ENCODE results near the gene ADCK1.
A peak's percentile ranks its signal among the peaks of the same experiment; 100 is the strongest.
"Not testable (repeated sequence)": the region's sequence is repeated elsewhere in the genome, so short reads cannot be mapped to it uniquely, and the experiment has no call there.

ADCK1 gene

DNA sequence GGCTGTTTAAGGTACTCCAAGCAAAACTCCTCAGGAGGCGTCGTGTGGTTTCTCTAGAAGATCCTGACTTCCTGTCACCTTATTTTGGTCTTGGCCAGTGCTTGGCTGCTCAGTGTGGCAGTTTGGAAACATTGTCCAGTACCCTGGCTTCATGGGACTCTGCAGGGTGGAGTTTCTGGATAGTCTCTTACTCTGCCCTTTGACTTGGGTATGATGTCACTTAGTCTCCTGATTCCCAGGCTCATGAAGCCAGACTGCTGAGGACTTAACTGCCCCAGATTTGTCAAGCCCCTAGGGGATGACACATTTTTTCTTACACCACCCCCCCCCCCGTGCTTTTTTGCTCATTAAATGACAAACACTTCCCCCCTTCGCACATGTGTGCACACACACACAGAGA is 82.7 kb downstream of the ADCK1 start:
- Histone ChIP-seq H3K27me3 (replicated peaks in 2 of 5; ENCODE audit: control insufficient read depth in 4 of 5, insufficient read depth in 5 of 5, low read length in 4 of 5) (no peaks in the 10 kb centered on the region), H3K9me3 (ENCODE audit: control extremely low read depth in 1 of 5, control insufficient read depth in 4 of 5, insufficient read depth in 2 of 5, low read depth in 1 of 5, low read length in 4 of 5) (no peaks in the 10 kb centered on the region), H3K4me1 (ENCODE audit: control extremely low read depth in 1 of 4, control insufficient read depth in 4 of 4, insufficient read depth in 4 of 4, low read length in 3 of 4) (peaks cover 0 to 11% (median 3%) of the 10 kb centered on the region in 4 experiments), H3K36me3 (ENCODE audit: control insufficient read depth in 4 of 4, insufficient read depth in 4 of 4, low read length in 3 of 4) (peaks cover 0 to 4% (median 0%) of the 10 kb centered on the region in 4 experiments), H3K27ac (ENCODE audit: insufficient read depth in 1 of 2, low read depth in 1 of 2, low read length in 2 of 2, poor library complexity in 1 of 2, severe bottlenecking in 2 of 2) (no peak overlapping the region), H3K4me3 (ENCODE audit: control insufficient read depth in 1 of 7, extremely low read depth in 1 of 7, insufficient read depth in 4 of 7, low read depth in 2 of 7, low read length in 6 of 7) (no peak overlapping the region)
- no CpG with 5 or more reads among the region's 4 CpGs for WGBS (ENCODE audit: insufficient coverage)
- POLR2A ChIA-PET: no interaction called here
- CTCF ChIA-PET: no interaction called here
- peak in 1 of 3 donors; percentile 20 for DNase-seq

DNA sequence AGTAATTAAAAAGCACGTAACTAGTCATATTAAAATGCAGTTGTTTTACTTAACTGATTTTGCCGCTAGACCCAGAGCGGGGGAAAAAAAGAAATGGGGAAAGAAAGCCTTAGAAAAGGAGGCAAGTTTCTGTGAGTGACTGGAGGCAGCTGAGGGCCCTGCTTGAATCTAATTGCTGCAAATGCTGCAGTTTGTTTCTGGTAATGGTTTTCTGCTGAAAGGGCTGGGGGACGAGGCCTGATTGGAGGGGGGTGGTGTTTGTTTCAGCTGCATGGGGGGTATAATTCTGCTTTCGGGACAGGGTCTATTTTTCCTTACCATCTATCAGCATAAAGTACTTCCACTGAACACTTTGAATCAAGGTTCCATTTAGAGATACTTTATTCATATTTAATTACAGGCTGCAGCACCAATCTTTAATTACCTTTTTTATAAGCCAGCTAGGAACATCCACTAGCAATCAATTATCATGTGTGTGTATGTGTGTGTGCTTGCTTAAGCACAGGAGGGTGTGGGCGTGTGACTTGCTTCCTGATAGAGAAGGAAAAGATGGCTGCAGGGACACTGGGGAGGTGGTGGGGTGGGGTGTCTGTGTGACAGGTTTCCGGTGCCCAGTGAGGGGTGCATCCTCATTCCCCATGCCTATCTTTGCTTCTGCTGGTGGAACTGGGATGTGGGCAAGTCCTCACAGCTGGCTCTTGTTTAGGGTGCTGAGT is 83.4 kb downstream of the ADCK1 start:
- peak in 2 of 3 donors; percentile 19 to 43 for DNase-seq
- H3K27me3 ChIP-seq (replicated peaks in 2 of 5; ENCODE audit: control insufficient read depth in 4 of 5, insufficient read depth in 5 of 5, low read length in 4 of 5): no peaks in the 10 kb centered on the region
- CTCF ChIA-PET: interaction anchor here (0.9 to 1.0 kb wide), 2 partner anchors 22 to 38 kb away, joined by 3 to 4 read pairs; no protein-coding TSS in a partner anchor
- WGBS (ENCODE audit: insufficient coverage): 93% methylated on average over 3 of the region's 7 CpGs
- POLR2A ChIA-PET: no interaction called here
- no peak overlapping the region for H3K4me3 ChIP-seq (ENCODE audit: control insufficient read depth in 1 of 7, extremely low read depth in 1 of 7, insufficient read depth in 4 of 7, low read depth in 2 of 7, low read length in 6 of 7)
- H3K4me1 ChIP-seq (ENCODE audit: control extremely low read depth in 1 of 4, control insufficient read depth in 4 of 4, insufficient read depth in 4 of 4, low read length in 3 of 4): peaks cover 0 to 11% (median 3%) of the 10 kb centered on the region in 4 experiments
- no peak overlapping the region for H3K27ac ChIP-seq (ENCODE audit: insufficient read depth in 1 of 2, low read depth in 1 of 2, low read length in 2 of 2, poor library complexity in 1 of 2, severe bottlenecking in 2 of 2)
- H3K9me3 ChIP-seq (ENCODE audit: control extremely low read depth in 1 of 5, control insufficient read depth in 4 of 5, insufficient read depth in 2 of 5, low read depth in 1 of 5, low read length in 4 of 5): peaks cover 0 to 3% (median 0%) of the 10 kb centered on the region in 5 experiments
- peaks cover 0 to 7% (median 2%) of the 10 kb centered on the region in 4 experiments for H3K36me3 ChIP-seq (ENCODE audit: control insufficient read depth in 4 of 4, insufficient read depth in 4 of 4, low read length in 3 of 4)

DNA sequence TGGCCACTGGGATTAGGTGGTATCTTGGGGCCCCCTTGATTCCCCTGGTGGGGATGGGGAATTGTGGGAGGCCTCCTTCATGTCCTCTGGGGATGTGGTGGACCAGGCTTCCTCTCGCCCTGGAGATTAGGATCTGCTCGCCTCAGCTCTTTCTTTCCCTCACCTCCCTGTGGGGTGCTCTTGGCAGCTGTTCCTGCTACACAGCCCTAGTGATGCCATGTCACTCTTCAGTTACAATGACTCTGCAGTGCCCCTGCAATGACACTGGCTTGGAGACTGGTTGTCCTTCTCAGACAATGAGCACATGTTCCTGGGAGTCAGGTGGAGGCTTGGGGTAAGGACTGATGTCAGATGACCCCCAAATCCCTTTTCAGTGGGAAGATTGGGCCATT is 83.9 kb downstream of the ADCK1 start:
- Histone ChIP-seq H3K9me3 (ENCODE audit: control extremely low read depth in 1 of 5, control insufficient read depth in 4 of 5, insufficient read depth in 2 of 5, low read depth in 1 of 5, low read length in 4 of 5) (peaks cover 0 to 6% (median 0%) of the 10 kb centered on the region in 5 experiments), H3K27ac (ENCODE audit: insufficient read depth in 1 of 2, low read depth in 1 of 2, low read length in 2 of 2, poor library complexity in 1 of 2, severe bottlenecking in 2 of 2) (no peak overlapping the region), H3K36me3 (ENCODE audit: control insufficient read depth in 4 of 4, insufficient read depth in 4 of 4, low read length in 3 of 4) (peaks cover 0 to 8% (median 4%) of the 10 kb centered on the region in 4 experiments), H3K4me1 (ENCODE audit: control extremely low read depth in 1 of 4, control insufficient read depth in 4 of 4, insufficient read depth in 4 of 4, low read length in 3 of 4) (peaks cover 0 to 11% (median 3%) of the 10 kb centered on the region in 4 experiments), H3K27me3 (replicated peaks in 2 of 5; ENCODE audit: control insufficient read depth in 4 of 5, insufficient read depth in 5 of 5, low read length in 4 of 5) (no peaks in the 10 kb centered on the region), H3K4me3 (ENCODE audit: control insufficient read depth in 1 of 7, extremely low read depth in 1 of 7, insufficient read depth in 4 of 7, low read depth in 2 of 7, low read length in 6 of 7) (no peak overlapping the region)
- DNase-seq: peak in 2 of 3 donors; percentile 24 to 44
- ChIA-PET POLR2A (no interaction called here), CTCF (interaction anchor here (0.9 to 1.0 kb wide), 2 partner anchors 22 to 39 kb away, joined by 3 to 4 read pairs; no protein-coding TSS in a partner anchor)
- 31% methylated on average over 2 of the region's 2 CpGs for WGBS (ENCODE audit: insufficient coverage)

DNA sequence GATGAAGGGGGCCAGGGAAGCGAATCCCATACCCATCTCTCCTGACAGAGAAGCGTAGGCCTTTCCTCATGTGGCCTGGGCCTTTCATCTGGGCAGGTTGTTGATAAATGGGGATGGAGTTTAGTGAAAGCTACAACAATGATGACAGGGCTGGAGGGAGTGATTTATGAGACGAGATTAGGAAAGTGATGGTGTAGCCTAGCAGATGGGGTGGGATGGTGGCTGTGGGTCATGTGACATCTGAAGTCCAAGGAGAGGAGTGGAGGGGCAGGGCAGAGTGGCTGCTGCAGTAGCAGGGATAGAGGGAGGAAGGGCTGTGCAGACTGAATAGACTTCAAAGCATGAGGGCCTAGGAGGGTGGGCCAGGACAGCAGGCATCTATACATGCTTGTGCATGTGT is 85.5 kb downstream of the ADCK1 start:
- H3K36me3 ChIP-seq (ENCODE audit: control insufficient read depth in 4 of 4, insufficient read depth in 4 of 4, low read length in 3 of 4): peaks cover 0 to 8% (median 4%) of the 10 kb centered on the region in 4 experiments
- peaks cover 0 to 15% (median 0%) of the 10 kb centered on the region in 5 experiments for H3K9me3 ChIP-seq (ENCODE audit: control extremely low read depth in 1 of 5, control insufficient read depth in 4 of 5, insufficient read depth in 2 of 5, low read depth in 1 of 5, low read length in 4 of 5)
- H3K4me3 ChIP-seq (ENCODE audit: control insufficient read depth in 1 of 7, extremely low read depth in 1 of 7, insufficient read depth in 4 of 7, low read depth in 2 of 7, low read length in 6 of 7): no peak overlapping the region
- ChIA-PET CTCF (no interaction called here), POLR2A (no interaction called here)
- H3K27ac ChIP-seq (ENCODE audit: insufficient read depth in 1 of 2, low read depth in 1 of 2, low read length in 2 of 2, poor library complexity in 1 of 2, severe bottlenecking in 2 of 2): no peak overlapping the region
- no peak for DNase-seq
- 100% methylated on average over 1 of the region's 3 CpGs for WGBS (ENCODE audit: insufficient coverage)
- peaks cover 0 to 11% (median 3%) of the 10 kb centered on the region in 4 experiments for H3K4me1 ChIP-seq (ENCODE audit: control extremely low read depth in 1 of 4, control insufficient read depth in 4 of 4, insufficient read depth in 4 of 4, low read length in 3 of 4)
- no peaks in the 10 kb centered on the region for H3K27me3 ChIP-seq (replicated peaks in 2 of 5; ENCODE audit: control insufficient read depth in 4 of 5, insufficient read depth in 5 of 5, low read length in 4 of 5)

DNA sequence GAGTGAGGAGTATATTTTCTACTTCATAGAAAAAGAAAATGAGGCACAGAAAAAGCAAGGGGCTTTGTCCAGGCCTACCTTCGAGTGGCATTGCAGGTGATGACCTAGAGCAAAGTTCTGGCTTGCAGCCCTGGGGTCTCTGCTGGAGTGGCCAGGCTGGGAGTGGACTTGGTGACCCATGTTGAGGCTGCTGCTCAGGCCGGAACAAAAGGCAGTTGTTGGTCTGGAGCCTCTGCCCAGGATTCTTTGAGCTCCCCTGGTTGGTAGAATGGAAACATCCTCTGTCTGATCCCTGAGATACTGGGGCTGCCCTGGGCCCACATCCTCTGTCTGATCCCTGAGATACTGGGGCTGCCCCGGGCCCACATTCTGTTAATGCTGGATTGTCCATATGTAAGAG is 86.1 kb downstream of the ADCK1 start:
- ChIA-PET CTCF (no interaction called here), POLR2A (no interaction called here)
- 86% methylated on average over 2 of the region's 3 CpGs for WGBS (ENCODE audit: insufficient coverage)

DNA sequence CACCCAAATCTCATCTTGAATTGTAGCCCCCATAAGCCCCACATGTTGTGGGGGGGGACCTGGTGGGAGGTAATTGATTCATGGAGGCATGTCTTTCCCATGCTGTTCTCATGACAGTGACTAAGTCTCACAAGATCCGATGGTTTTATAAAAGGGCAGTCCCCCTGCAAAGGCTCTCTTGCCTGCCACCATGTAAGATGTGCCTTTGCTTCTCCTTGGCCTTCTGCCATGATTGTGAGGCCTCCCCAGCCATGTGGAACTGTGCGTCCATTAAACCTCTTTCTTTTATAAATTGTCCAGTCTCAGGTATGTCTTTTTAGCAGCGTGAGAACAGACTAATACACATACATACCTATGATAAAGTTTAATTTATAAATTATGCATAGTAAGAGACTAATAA is 89.0 kb downstream of the ADCK1 start:
- H3K9me3 ChIP-seq (ENCODE audit: control extremely low read depth in 1 of 5, control insufficient read depth in 4 of 5, insufficient read depth in 2 of 5, low read depth in 1 of 5, low read length in 4 of 5): peaks cover 0 to 15% (median 0%) of the 10 kb centered on the region in 5 experiments
- H3K27me3 ChIP-seq (replicated peaks in 2 of 5; ENCODE audit: control insufficient read depth in 4 of 5, insufficient read depth in 5 of 5, low read length in 4 of 5); H3K27ac ChIP-seq (ENCODE audit: insufficient read depth in 1 of 2, low read depth in 1 of 2, low read length in 2 of 2, poor library complexity in 1 of 2, severe bottlenecking in 2 of 2); H3K4me1 ChIP-seq (ENCODE audit: control extremely low read depth in 1 of 4, control insufficient read depth in 4 of 4, insufficient read depth in 4 of 4, low read length in 3 of 4); CTCF ChIA-PET; DNase-seq; POLR2A ChIA-PET; H3K4me3 ChIP-seq (ENCODE audit: control insufficient read depth in 1 of 7, extremely low read depth in 1 of 7, insufficient read depth in 4 of 7, low read depth in 2 of 7, low read length in 6 of 7); H3K36me3 ChIP-seq (ENCODE audit: control insufficient read depth in 4 of 4, insufficient read depth in 4 of 4, low read length in 3 of 4): not testable (repeated sequence)
- WGBS (ENCODE audit: insufficient coverage): 100% methylated on average over 1 of the region's 3 CpGs

More for the DNA sequence above, 86.1 kb downstream of the ADCK1 start:
- H3K36me3 ChIP-seq (ENCODE audit: control insufficient read depth in 4 of 4, insufficient read depth in 4 of 4, low read length in 3 of 4): peaks cover 0 to 8% (median 4%) of the 10 kb centered on the region in 4 experiments
- peaks cover 0 to 15% (median 0%) of the 10 kb centered on the region in 5 experiments for H3K9me3 ChIP-seq (ENCODE audit: control extremely low read depth in 1 of 5, control insufficient read depth in 4 of 5, insufficient read depth in 2 of 5, low read depth in 1 of 5, low read length in 4 of 5)
- H3K27me3 ChIP-seq (replicated peaks in 2 of 5; ENCODE audit: control insufficient read depth in 4 of 5, insufficient read depth in 5 of 5, low read length in 4 of 5): no peaks in the 10 kb centered on the region
- DNase-seq: no peak
- peaks cover 0 to 11% (median 3%) of the 10 kb centered on the region in 4 experiments for H3K4me1 ChIP-seq (ENCODE audit: control extremely low read depth in 1 of 4, control insufficient read depth in 4 of 4, insufficient read depth in 4 of 4, low read length in 3 of 4)
- no peak overlapping the region for H3K27ac ChIP-seq (ENCODE audit: insufficient read depth in 1 of 2, low read depth in 1 of 2, low read length in 2 of 2, poor library complexity in 1 of 2, severe bottlenecking in 2 of 2)
- no peak overlapping the region for H3K4me3 ChIP-seq (ENCODE audit: control insufficient read depth in 1 of 7, extremely low read depth in 1 of 7, insufficient read depth in 4 of 7, low read depth in 2 of 7, low read length in 6 of 7)

DNA sequence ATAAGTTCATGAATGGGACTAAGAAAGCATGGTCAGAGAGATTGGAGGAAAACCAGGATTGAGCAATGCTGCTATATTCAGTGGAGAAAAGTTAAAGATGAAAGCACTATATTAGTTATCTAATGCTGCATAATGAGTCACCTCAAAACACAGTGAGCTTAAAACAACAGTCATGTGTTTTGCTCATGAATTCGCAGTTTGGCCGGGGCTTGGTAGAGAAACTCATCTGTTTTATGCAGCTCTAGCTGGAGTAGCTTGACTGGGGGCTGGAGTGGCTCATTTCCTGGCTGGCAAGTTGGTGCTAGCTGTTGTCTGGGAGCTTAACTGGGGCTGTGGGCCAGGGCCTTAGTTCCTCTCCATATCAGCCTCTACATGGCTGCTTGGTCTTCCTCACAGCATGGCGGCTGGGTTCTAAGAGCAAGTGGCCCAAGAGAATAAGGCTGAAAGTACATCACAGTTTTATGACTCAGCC is 90.1 kb downstream of the ADCK1 start:
- Histone ChIP-seq H3K36me3 (ENCODE audit: control insufficient read depth in 4 of 4, insufficient read depth in 4 of 4, low read length in 3 of 4) (peaks cover 0 to 8% (median 4%) of the 10 kb centered on the region in 4 experiments), H3K4me3 (ENCODE audit: control insufficient read depth in 1 of 7, extremely low read depth in 1 of 7, insufficient read depth in 4 of 7, low read depth in 2 of 7, low read length in 6 of 7) (no peak overlapping the region), H3K9me3 (ENCODE audit: control extremely low read depth in 1 of 5, control insufficient read depth in 4 of 5, insufficient read depth in 2 of 5, low read depth in 1 of 5, low read length in 4 of 5) (peaks cover 0 to 15% (median 0%) of the 10 kb centered on the region in 5 experiments), H3K27ac (ENCODE audit: insufficient read depth in 1 of 2, low read depth in 1 of 2, low read length in 2 of 2, poor library complexity in 1 of 2, severe bottlenecking in 2 of 2) (no peak overlapping the region), H3K27me3 (replicated peaks in 2 of 5; ENCODE audit: control insufficient read depth in 4 of 5, insufficient read depth in 5 of 5, low read length in 4 of 5) (no peaks in the 10 kb centered on the region), H3K4me1 (ENCODE audit: control extremely low read depth in 1 of 4, control insufficient read depth in 4 of 4, insufficient read depth in 4 of 4, low read length in 3 of 4) (no peaks in the 10 kb centered on the region)
- no peak for DNase-seq
- ChIA-PET POLR2A (no interaction called here), CTCF (interaction anchor here (1.7 kb wide), 1 partner anchor 26 kb away, joined by 4 read pairs; no protein-coding TSS in a partner anchor)
- 100% methylated on average over 3 of the region's 3 CpGs for WGBS (ENCODE audit: insufficient coverage)
